Adipocyte (in vitro differentiated cells): Measurements from ENCODE around the gene ATP5F1B.

Experiments
- DNase-seq: peaks from one replicate; pipeline ENCODE4 v3.0.0-alpha.2; 2015; ENCODE audit warnings: low read depth
- H3K27me3 ChIP-seq: replicated peaks from 2 replicates; pipeline ENCODE4 v1.7.0; 2013; ENCODE audit warnings: mild to moderate bottlenecking, low read length, moderate library complexity; ENCODE audit not compliant: control insufficient read depth, insufficient read depth
- H3K36me3 ChIP-seq: 2 replicates; pipeline ENCODE4 v1.7.0; 2013; ENCODE audit warnings: low read length, mild to moderate bottlenecking, moderate library complexity; ENCODE audit not compliant: control insufficient read depth, insufficient read depth, severe bottlenecking
- H3K4me1 ChIP-seq: 2 replicates; pipeline ENCODE4 v1.7.0; 2013; ENCODE audit warnings: mild to moderate bottlenecking, low read length, moderate library complexity; ENCODE audit not compliant: control insufficient read depth, insufficient read depth
- H3K4me3 ChIP-seq: 2 replicates; pipeline ENCODE4 v1.7.0; 2013; ENCODE audit warnings: mild to moderate bottlenecking, low read length, moderate library complexity
- H3K9ac ChIP-seq: 2 replicates; pipeline ENCODE4 v1.7.0; 2013; ENCODE audit warnings: mild to moderate bottlenecking, low read length, moderate library complexity
- H3K9me3 ChIP-seq: 2 replicates; pipeline ENCODE4 v1.7.0; 2013; ENCODE audit warnings: mild to moderate bottlenecking, low read length, moderate library complexity; ENCODE audit not compliant: control insufficient read depth

Gene ATP5F1B

DNA sequence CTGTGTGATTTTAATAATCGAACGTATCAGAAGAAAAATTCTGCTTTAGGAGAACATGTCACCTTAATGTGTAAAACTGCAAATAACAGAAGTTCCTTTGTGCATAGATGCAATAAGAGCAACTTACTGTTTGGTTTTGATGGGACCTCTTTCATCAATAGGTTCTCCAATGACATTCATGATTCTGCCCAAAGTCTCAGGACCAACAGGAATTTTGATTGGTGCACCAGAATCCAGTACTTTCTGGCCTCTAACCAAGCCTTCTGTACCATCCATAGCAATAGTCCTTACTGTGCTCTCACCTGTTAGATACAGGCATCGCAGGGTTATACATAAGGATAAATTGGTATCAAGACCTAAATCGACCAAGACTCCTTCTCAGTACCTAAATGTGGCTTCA is 1.1 kb downstream of the ATP5F1B start:
- Histone ChIP-seq H3K4me1 (peaks cover 26% of the 10 kb centered on the region), H3K27me3 (no peaks in the 10 kb centered on the region), H3K9ac (peak overlapping the region; percentile 100), H3K9me3 (no peaks in the 10 kb centered on the region), H3K4me3 (peak overlapping the region; percentile 100), H3K36me3 (peaks cover 51% of the 10 kb centered on the region)
- DNase-seq = peak; percentile 42

DNA sequence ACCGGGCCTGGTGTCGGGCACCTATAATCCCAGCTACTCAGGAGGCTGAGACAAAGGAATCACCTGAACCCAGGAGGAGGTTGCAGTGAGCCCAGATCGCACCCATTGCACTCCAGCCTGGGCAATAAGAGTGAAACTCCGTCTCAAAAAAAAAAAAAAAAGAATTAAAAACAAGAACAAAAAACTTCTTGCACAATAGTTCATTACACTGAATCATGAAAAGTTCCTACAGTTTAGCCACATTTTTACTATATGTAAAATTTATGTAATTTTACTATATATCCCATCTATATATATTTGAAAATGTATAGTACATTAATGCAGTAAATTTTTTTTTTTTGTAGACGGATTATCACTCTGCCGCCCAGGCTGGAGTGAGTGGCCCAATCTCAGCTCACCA is 4.6 kb downstream of the ATP5F1B start:
- DNase-seq = no peak
- peaks cover 77% of the 10 kb centered on the region for H3K36me3 ChIP-seq
- H3K9ac ChIP-seq = no peak overlapping the region
- no peaks in the 10 kb centered on the region for H3K27me3 ChIP-seq
- no peaks in the 10 kb centered on the region for H3K9me3 ChIP-seq
- no peak overlapping the region for H3K4me3 ChIP-seq
- peaks cover 38% of the 10 kb centered on the region for H3K4me1 ChIP-seq

DNA sequence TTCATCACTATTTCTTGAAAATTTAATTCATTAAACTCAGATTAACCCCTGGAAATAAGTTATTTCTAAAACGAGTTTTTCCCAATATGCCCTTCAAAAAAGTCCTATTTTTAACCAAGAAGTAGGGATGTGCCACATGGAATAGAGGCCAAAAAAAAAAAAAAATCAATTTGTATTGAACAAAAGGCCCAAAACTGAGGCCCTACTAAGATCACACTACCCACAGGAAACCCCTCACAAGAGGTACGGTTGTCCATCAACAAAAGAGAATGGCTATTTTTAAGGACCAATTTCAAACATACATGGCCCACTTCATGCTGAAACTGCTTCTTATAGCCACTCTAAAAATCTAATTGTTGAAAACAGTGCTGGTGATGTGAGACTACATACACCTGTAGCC is 8.2 kb downstream of the ATP5F1B start:
- peaks cover 35% of the 10 kb centered on the region for H3K4me1 ChIP-seq
- peaks cover 56% of the 10 kb centered on the region for H3K36me3 ChIP-seq

DNA sequence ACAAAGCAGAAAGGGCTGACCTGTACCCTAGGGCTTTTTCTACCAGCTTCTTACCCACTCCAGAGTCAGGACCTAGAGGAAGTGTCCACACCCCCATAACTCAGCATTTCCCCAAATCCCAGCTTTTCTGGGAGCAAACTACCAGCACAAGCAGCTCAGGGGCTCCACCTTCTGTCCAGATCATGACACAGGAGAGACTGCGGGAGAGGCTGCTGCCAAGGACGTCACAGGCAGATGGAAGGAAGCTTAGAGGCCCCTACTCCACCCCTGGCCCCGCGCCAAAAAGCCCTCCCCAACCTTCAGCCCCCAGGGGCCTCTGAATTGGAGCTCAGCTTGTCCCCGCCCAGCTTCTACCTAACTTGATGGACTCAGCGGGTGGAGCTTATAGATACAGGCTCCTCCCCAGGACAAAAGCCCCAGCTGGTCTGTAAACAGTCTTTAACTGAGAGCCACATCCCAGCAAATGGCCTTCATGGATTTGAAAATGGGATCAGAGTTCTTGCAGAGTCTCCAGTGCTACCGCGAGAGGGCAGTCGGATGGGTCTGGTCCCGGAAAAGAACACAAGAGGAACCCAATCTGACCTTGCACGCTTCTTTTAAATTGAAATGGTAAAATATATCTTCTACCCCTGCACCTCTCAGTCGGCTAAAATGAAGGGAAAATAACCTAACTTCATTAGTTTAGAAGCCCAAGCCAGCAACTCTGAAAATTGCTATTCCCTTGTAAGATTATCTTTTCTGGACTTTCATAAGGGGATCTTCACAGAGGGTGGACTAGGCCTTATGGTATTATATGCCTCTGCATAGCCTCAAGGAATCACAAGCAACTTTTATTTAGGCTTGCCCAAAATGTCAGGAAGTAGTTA is 8.9 kb downstream of the ATP5F1B start:
- no peaks in the 10 kb centered on the region for H3K27me3 ChIP-seq
- peaks cover 48% of the 10 kb centered on the region for H3K36me3 ChIP-seq
- peak; percentile 100 for DNase-seq
- peaks cover 37% of the 10 kb centered on the region for H3K4me1 ChIP-seq
- H3K4me3 ChIP-seq = peak overlapping the region; percentile 99
- no peaks in the 10 kb centered on the region for H3K9me3 ChIP-seq
- peak overlapping the region; percentile 96 for H3K9ac ChIP-seq

More for the DNA sequence above, 8.2 kb downstream of the ATP5F1B start:
- H3K4me3 ChIP-seq = no peak overlapping the region
- no peaks in the 10 kb centered on the region for H3K9me3 ChIP-seq
- no peaks in the 10 kb centered on the region for H3K27me3 ChIP-seq
- DNase-seq = no peak
- peak overlapping the region; percentile 83 for H3K9ac ChIP-seq

DNA sequence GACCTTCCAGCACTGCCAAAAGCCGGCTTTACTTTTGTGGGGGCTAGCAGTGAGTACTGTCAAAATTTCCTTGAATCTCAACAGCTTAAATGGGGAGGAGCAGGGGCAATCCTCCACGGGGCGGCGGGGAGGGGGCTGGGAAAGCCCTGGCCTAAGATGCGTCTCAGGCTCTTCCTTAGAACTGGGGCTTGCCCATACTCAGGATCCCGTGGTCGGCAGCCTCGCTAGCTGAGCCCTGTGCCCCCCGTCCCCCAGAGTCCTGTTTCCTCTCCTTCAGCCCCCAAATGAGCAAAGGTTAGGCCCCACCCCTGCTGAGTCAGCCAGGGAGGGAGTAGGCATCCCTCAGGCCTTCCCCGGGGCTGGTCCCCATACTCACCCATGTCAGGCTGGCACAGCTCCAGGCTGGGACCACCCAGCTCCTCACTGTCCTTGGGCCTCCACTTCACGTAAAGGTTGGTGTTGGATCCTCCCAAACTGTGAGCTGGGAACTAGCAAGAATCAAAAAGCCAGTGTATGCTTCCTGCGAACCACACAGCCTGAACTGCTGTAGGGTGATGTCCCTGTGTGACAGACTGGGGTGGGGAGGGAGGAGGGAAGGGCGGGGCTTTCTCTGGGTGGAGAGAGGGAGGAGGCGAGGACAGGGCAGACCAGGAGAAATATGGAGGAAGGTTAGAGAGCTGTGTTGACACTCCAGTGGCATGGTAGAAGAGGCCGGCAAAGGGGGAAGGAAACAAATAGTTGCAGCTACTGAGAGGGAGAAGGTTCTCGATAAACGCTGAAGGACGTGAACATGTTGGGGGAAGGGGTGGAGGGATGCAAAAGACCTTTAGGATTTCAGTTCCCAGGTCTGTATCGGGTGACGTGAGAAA is 9.7 kb downstream of the ATP5F1B start:
- peaks cover 43% of the 10 kb centered on the region for H3K4me1 ChIP-seq
- no peaks in the 10 kb centered on the region for H3K9me3 ChIP-seq
- H3K9ac ChIP-seq = peak overlapping the region; percentile 96
- H3K27me3 ChIP-seq = no peaks in the 10 kb centered on the region
- peak overlapping the region; percentile 99 for H3K4me3 ChIP-seq
- peak; percentile 95 for DNase-seq
- peaks cover 40% of the 10 kb centered on the region for H3K36me3 ChIP-seq

DNA sequence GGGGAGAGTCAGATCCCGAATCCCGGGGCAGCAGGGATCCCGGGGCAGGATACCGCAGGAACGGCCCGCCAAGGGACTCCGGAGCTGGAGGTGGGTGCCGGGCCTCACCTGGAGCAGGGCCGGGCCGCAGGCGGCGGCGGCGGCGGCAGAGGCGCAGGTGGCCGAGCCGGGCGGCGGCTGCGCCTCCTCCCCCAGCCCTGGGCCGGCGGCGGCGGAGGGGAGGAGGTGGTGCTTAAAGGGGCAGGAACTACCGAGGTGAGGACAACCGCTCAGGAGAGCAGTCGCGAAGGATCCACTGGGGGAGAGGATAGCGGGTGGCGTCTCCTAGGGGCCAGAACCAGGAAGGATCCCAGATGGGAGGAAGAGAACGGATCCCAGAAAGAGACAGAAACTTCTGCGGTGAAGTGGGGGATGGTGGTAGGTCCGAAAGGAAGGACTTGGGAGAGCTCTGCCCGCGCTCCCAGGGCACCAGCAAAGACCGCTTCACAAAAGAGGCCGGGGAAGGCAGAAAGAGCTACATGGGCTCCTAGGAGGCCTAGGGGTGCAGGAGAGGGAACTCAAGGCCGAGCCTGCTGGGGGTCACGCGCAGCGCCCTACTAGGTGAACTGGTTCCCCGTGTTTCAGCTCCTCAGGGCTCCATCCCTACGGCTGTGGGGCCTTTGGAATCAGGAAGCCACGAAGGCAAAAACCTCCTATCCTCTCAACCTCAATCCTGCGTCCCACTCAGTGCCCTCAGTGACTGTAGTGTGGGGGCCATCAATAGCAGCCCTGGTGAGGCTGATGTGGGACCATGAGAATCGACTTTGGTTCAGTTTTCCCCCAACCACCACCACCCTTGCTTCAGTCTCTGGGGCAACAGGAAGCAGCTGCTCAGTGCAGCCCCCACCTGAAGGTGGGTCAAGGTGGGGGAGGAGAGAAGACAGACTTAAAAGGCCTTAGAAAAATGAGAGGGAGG is 10.7 kb downstream of the ATP5F1B start:
- Histone ChIP-seq H3K36me3 (peaks cover 30% of the 10 kb centered on the region), H3K9me3 (no peaks in the 10 kb centered on the region), H3K4me3 (peak overlapping the region; percentile 99), H3K9ac (peak overlapping the region; percentile 96), H3K4me1 (peaks cover 52% of the 10 kb centered on the region), H3K27me3 (no peaks in the 10 kb centered on the region)
- peak; percentile 79 for DNase-seq

DNA sequence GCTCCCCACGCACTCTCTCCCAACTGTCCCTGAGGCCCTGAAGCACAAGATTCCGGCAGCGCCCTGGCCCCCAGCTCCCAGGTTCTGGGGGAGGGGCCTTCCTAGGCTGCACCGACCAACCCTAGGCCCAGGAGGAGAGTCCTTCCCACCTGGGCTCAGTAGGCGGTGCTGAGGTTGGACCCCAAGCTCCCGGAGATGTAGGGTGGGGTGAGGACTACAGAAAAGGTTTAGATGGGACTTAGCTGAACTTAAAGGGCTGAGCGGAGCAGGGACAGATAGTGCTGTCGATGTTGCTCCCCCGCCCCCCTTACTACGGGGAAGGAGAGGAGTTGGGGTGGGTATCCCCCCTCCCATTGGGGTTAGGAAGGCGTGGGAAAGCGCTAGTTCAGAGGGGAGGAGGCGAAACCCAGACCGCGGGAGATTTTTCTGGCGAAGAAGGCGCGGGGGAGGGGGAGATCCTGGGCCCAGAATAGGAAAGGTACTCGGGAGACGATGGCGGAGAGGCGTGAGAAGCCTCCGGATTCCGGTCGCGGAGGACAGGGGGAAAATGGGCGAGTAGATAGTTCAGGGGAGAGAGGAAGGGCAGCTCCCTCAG is 11.4 kb downstream of the ATP5F1B start:
- H3K9ac ChIP-seq = peak overlapping the region; percentile 96
- H3K4me3 ChIP-seq = peak overlapping the region; percentile 99
- no peaks in the 10 kb centered on the region for H3K27me3 ChIP-seq
- DNase-seq = peak; percentile 49
- H3K4me1 ChIP-seq = peaks cover 52% of the 10 kb centered on the region
- peaks cover 23% of the 10 kb centered on the region for H3K36me3 ChIP-seq
- H3K9me3 ChIP-seq = no peaks in the 10 kb centered on the region

DNA sequence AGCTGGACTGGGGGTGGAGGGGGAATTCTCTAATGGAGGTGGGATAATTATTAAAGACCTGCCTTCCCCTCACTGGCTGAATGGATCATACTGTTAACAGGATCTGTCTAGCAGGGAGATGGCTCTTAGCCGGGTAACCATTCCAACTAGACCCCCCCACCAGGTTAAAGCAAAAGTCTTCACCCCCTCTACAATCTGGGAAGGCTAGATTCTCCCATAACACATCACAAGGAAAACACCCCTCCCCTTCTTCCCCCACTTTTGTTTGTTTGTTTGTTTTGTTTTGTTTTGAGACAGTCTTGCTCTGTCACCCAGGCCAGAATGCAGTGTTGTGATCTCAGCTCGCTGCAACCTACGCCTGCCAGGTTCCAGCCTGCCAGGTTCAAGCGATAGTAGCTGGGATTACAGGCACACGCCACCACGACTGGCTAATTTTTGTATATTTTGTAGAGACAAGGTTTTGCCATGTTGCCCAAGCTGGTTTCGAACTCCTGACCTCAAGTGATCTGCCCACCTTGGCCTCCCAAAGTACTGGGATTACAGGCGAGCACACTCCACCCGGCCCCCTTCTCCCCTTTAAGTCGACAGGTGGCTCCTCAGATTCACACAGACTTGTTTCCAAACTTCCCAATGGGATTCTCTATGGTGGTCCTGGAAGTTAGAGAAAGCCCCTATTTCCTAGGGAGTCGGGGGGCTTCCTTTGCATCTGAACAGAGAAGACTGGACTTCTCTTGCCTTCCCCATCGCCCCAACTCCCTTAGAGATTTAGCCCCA is 12.1 kb downstream of the ATP5F1B start:
- Histone ChIP-seq H3K4me3 (peak overlapping the region; percentile 99), H3K9me3 (no peaks in the 10 kb centered on the region), H3K36me3 (peaks cover 16% of the 10 kb centered on the region), H3K27me3 (no peaks in the 10 kb centered on the region), H3K4me1 (peaks cover 52% of the 10 kb centered on the region), H3K9ac (peak overlapping the region; percentile 96)
- DNase-seq = peak; percentile 2

DNA sequence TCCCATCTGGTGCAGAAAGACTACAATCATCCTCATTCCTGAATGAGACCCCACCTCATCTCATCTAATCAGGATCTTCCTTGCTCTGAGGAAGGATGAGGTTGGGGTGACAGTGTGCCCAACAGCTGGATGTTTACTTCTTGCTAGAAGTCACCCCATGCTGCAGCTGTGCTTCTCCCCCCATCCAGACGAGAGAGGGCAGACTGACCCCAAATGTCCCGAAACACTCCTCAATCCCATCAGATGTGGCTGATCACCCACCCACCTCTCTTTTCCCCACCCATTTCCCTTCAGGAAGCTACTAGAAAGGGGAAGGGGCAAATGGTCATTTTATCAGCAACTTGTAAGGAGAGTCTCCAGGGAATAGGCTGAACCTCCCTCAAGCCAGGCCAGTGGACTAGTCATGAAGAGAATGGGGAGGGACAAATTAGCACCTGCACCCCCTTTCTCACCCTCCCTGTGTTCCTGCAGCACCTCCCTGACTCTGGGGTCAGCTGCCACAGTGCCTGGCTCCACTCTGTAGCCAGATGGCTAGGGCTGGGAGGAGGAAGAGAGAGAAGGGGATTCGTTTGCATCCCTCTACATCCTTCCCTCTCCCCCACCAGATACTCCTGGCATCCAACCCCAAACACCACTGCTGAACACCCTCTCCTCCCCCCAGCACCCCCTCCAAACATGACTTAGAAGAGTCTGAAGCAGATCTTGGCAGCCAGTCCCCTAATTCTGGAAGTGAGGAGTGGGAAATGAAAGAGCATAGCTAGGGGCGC is 12.9 kb downstream of the ATP5F1B start:
- peak overlapping the region; percentile 96 for H3K9ac ChIP-seq
- peaks cover 58% of the 10 kb centered on the region for H3K4me1 ChIP-seq
- no peaks in the 10 kb centered on the region for H3K9me3 ChIP-seq
- peak overlapping the region; percentile 99 for H3K4me3 ChIP-seq
- no peaks in the 10 kb centered on the region for H3K27me3 ChIP-seq
- DNase-seq = peak; percentile 24
- H3K36me3 ChIP-seq = peaks cover 8% of the 10 kb centered on the region
